ENCODE measurements around the gene GADD45GIP1.
"Not testable (repeated sequence)": the region's sequence is repeated elsewhere in the genome, so short reads cannot be mapped to it uniquely, and the experiment has no call there.

Gene GADD45GIP1

DNA sequence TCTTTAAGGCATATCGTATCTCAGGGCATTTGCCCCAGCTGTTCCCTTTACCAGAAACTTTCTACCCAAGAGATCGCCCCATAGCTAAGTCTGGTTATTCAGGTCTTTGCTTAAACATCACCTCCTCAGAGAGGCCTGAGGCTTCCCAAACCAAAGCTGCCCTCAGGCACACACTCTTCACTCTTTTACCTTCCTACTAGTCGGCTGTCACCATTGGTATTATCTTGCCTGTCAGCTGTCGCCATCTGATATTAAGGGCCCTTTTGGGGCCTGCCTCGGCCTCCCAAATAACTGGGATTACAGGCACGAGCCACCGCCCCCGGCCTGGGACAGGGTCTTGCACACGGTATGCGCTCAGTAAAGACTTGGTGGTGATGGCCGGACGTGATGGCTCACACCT lies 1.0 kb downstream of the GADD45GIP1 start:
- DNase-seq = no peak

- DNase-seq = not testable (repeated sequence)
Observed at GRCh38 chr19:12955575-12955974, 1.4 kb downstream of the GADD45GIP1 start.

DNA sequence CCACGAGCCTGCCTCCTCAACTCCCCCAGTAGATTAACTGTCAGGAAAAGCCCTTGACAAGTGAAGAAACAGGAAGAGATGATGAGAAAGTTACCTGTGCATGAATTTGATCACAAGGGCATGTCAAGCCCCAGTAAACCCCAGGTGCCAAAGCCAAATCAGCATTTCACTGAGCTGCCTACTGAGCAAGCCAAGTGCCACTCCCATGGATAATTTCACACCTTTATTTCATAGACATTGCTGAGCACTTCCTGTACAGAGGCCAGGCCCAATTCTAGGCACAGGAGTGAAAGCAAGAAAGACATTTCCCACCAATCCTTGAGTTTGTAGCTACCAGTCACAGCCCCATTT lies 2.4 kb downstream of the GADD45GIP1 start:
- DNase-seq = no peak

- peak; percentile 41 to 70 (median 56) for DNase-seq
Observed at GRCh38 chr19:12953799-12954611, 3.0 kb downstream of the GADD45GIP1 start.

DNA sequence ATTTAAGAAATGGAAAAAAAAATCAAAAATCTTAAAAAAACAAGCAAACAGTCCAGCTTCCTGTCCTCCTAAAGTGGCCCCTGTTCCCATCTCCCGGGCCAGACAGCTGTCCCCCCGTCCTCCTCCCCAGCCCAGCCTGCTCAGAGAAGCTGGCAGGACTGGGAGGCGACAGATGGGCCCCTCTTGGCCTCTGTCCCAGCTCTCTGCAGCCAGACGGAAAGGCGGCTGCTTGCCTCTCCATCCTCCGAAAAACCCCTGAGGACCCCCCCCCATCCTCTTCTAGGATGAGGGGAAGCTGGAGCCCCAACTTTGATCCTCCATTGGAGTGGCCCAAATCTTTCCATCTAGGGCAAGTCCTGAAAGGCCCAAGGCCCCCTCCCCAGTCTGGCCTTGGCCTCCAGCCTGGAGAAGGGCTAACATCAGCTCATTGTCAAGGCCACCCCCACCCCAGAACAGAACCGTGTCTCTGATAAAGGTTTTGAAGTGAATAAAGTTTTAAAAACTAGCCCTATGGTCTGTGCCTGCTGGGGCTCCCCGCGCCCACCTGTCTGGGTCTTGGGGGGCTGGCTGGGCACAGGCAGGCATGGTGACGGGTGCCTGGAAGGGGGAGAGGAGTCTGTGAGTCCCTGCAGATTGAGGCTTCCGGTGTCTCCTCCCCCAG lies 3.8 kb downstream of the GADD45GIP1 start:
- no peak for DNase-seq

DNA sequence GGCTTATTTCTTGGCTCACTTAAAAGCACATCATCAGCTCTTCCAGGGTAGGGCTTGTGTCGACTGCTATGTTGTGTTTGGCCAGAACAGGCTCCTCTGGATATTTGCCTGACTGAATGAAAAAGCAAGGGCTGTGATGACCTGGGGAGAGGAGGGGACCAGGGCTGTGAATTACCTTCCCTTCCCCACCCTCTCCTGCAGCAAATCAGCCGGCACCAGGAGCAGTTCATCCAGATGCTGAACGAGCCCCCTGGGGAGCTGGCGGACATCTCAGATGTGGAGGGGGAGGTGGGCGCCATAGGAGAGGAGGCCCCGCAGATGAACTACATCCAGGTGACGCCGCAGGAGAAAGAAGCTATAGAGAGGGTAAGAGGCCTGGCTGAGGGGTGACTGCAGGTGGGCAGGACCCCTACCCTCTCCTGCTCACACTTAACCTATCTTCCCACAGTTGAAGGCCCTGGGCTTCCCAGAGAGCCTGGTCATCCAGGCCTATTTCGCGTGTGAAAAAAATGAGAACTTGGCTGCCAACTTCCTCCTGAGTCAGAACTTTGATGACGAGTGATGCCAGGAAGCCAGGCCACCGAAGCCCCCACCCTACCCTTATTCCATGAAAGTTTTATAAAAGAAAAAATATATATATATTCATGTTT lies 4.4 kb downstream of the GADD45GIP1 start:
- peak; percentile 84 to 92 (median 89) for DNase-seq

DNA sequence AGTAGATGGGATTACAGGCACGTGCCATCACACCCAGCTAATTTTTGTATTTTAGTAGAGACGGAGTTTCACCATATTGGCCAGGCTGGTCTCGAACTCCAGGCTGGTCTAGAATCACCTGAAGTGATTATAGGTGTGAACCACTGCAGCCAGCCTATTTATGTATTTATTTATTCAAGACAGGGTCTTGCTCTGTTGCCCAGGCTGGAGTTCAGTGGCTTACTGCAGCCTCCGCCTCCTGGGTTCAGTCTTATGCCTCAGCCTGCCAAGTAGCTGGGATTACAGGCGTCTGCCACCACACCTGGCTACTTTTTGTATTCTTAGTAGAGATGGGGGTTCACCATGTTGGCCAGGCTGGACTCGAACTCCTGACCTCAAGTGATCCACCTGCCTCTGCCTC lies 5.0 kb downstream of the GADD45GIP1 start:
- not testable (repeated sequence) for DNase-seq

GRCh38 chr19:12949363-12950283 lies 7.4 kb downstream of the GADD45GIP1 start:
- DNase-seq = no peak

GRCh38 chr19:12948612-12949362 lies 8.2 kb downstream of the GADD45GIP1 start:
- no peak for DNase-seq

GRCh38 chr19:12947702-12948611 lies 9.1 kb downstream of the GADD45GIP1 start:
- no peak for DNase-seq

GRCh38 chr19:12946731-12947496 lies 10.1 kb downstream of the GADD45GIP1 start:
- no peak for DNase-seq

DNA sequence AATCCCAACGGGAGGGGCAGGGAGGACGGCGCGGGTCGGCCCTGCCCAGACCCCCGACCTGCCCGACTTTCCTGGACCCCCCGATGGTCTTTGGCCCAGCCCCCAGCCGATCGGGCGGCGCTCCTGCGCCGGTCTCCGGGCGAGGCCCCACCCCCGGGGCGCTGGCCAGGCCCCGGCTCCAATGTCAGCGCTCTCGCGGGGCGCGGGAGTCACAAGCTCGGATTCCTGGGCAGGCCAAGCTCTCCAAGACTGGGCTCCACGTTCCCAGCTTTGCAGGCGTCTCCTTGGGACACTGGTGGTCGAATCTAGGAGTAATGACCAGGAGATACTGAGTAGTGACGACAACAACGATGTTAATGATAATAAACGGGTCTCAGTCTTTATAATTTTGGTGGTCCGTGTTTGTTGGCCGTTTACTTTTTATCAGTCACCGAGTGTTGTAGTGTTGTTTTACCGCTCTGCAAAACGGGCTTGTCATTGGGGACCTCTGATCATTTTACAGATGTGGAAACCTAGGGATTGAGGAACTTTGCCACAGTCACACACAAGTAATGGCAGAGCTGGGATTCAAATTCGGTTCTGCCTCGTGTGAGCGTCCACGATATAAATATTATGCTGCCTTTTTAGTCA lies 10.8 kb downstream of the GADD45GIP1 start:
- DNase-seq = peak; percentile 74 to 88 (median 77)

GRCh38 chr19:12945479-12946091 lies 11.4 kb downstream of the GADD45GIP1 start, which contains the start of gene RAD23A:
Gene RAD23A (plus strand): TSS chr19:12945862. CDS start chr19:12945949, 87 bp downstream.
- peak; percentile 100 for DNase-seq

DNA sequence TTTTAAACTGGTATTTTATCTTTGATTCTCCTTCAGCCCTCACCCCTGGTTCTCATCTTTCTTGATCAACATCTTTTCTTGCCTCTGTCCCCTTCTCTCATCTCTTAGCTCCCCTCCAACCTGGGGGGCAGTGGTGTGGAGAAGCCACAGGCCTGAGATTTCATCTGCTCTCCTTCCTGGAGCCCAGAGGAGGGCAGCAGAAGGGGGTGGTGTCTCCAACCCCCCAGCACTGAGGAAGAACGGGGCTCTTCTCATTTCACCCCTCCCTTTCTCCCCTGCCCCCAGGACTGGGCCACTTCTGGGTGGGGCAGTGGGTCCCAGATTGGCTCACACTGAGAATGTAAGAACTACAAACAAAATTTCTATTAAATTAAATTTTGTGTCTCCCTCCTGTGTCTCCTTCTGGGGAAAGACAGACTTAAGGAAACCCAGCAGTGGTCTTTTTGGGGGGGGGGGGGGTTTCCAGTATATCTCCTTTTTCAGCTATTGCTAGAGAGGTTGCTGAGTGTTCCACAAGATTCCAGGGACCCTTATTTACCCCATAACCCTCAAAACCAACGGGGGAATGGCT lies 12.8 kb downstream of the GADD45GIP1 start:
- no peak for DNase-seq

- no peak for DNase-seq
Observed at GRCh38 chr19:12943437-12944044, 13.5 kb downstream of the GADD45GIP1 start.

GRCh38 chr19:12940897-12941296 lies 16.1 kb downstream of the GADD45GIP1 start:
- no peak for DNase-seq

DNA sequence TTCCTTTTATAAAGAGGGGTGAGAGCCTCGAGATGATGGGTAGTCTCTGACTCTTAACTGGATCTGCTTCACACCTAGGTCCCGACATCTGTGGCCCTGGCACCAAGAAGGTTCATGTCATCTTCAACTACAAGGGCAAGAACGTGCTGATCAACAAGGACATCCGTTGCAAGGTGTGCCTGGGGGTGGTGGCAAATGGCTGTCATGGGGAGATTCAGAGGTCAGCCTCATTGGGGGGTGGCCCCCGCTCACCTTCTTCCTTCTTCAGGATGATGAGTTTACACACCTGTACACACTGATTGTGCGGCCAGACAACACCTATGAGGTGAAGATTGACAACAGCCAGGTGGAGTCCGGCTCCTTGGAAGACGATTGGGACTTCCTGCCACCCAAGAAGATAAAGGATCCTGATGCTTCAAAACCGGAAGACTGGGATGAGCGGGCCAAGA lies 17.0 kb downstream of the GADD45GIP1 start:
- no peak for DNase-seq
